ENCODE results near the gene TP53AIP1.

Gene TP53AIP1

GRCh38 chr11:128904656-128905344 is 37.9 kb downstream of the TP53AIP1 start:
- DNase-seq: peak; percentile 95

GRCh38 chr11:128904303-128904655 is 38.4 kb downstream of the TP53AIP1 start:
- DNase-seq: no peak

- no peak for DNase-seq
Observed at GRCh38 chr11:128903248-128904061, 39.2 kb downstream of the TP53AIP1 start.

- DNase-seq: no peak
Observed at GRCh38 chr11:128902515-128903066, 40.1 kb downstream of the TP53AIP1 start.

GRCh38 chr11:128901653-128902514 is 40.8 kb downstream of the TP53AIP1 start:
- DNase-seq: no peak

- no peak for DNase-seq
Observed at GRCh38 chr11:128900468-128900867, 42.2 kb downstream of the TP53AIP1 start.

GRCh38 chr11:128898580-128899344 is 43.9 kb downstream of the TP53AIP1 start:
- DNase-seq: no peak

GRCh38 chr11:128897826-128898225 is 44.8 kb downstream of the TP53AIP1 start:
- DNase-seq: no peak

- no peak for DNase-seq
Observed at GRCh38 chr11:128896356-128896755, 46.3 kb downstream of the TP53AIP1 start.

GRCh38 chr11:128895526-128895925 is 47.1 kb downstream of the TP53AIP1 start:
- no peak for DNase-seq

GRCh38 chr11:128894685-128895084 is 48.0 kb downstream of the TP53AIP1 start:
- no peak for DNase-seq

GRCh38 chr11:128894286-128894681 is 48.4 kb downstream of the TP53AIP1 start:
- no peak for DNase-seq

GRCh38 chr11:128893578-128894285 is 48.9 kb downstream of the TP53AIP1 start:
- no peak for DNase-seq

GRCh38 chr11:128892866-128893565 is 49.7 kb downstream of the TP53AIP1 start:
- DNase-seq: no peak

- DNase-seq: no peak
Observed at GRCh38 chr11:128891913-128892398, 50.7 kb downstream of the TP53AIP1 start.

- peak; percentile 85 for DNase-seq
Observed at GRCh38 chr11:128890543-128891368, 51.9 kb downstream of the TP53AIP1 start, which contains the start of gene KCNJ5. Gene KCNJ5 (plus strand): TSS chr11:128891356. CDS start chr11:128911274, 19,918 bp downstream.

GRCh38 chr11:128890216-128890542 is 52.5 kb downstream of the TP53AIP1 start:
- no peak for DNase-seq

- no peak for DNase-seq
Observed at GRCh38 chr11:128889657-128890213, 52.9 kb downstream of the TP53AIP1 start.

All from NCI-H526 treated with DMSO at 0.1 percent for 48 hours (cell line).